Gastroesophageal sphincter (tissue), 4 donors: ENCODE results near the gene CNBP. TPM values are rescaled to one million over a fixed set of nuclear protein-coding genes. Genes with fewer than 3 reads are reported as not detected.
A peak's percentile ranks its signal among the peaks of the same experiment; 100 is the strongest.

Source experiments
- ATAC-seq: fragments of 150-250 bp; one replicate; pipeline ENCODE4 v1.9.1; 2016; ENCODE audit warnings: mild to moderate bottlenecking, moderate library complexity
- H3K27ac ChIP-seq, 4 donors: fragments of 200-600 bp; sonication (generic) in 3 of 4; 1 replicate in 3 of 4; 2 replicates in 1 of 4; pipeline ENCODE4 v1.5.1; 2016 to 2019
- H3K27me3 ChIP-seq: fragments of 200-600 bp; sonication (generic); one replicate; pipeline ENCODE4 v1.5.1; 2019
- H3K36me3 ChIP-seq, 2 donors: fragments of 200-600 bp; sonication (generic); one replicate each; pipeline ENCODE4 v1.5.1; 2019; ENCODE audit warnings: control low read depth in 1 of 2
- H3K4me1 ChIP-seq, 3 donors: fragments of 200-600 bp; sonication (generic); 1 replicate in 2 of 3; 2 replicates in 1 of 3; pipeline ENCODE4 v1.5.1; 2016 to 2019; ENCODE audit warnings: control low read depth in 2 of 3
- H3K4me3 ChIP-seq, 2 donors: fragments of 200-600 bp; sonication (generic); one replicate each; pipeline ENCODE4 v1.5.1; 2019; ENCODE audit warnings: mild to moderate bottlenecking in 1 of 2, moderate library complexity in 1 of 2
- H3K9me3 ChIP-seq, 3 donors: fragments of 200-600 bp; sonication (generic); one replicate each; pipeline ENCODE4 v1.5.1; 2017 to 2019; ENCODE audit warnings: control low read depth in 2 of 3
- EP300 ChIP-seq: sonication (generic); formaldehyde crosslinking; IDR thresholded peaks from one replicate; pipeline ENCODE4 v1.6.1; 2017; ENCODE audit warnings: antibody characterized with exemption, mild to moderate bottlenecking
- POLR2A ChIP-seq, 2 donors: fragments of 450-650 bp; IDR thresholded peaks; one replicate each; pipeline ENCODE4 v1.6.1; 2017; ENCODE audit warnings: antibody characterized with exemption in 2 of 2, mild to moderate bottlenecking in 2 of 2, moderate library complexity in 1 of 2
- POLR2AphosphoS5 ChIP-seq: sonication (generic); formaldehyde crosslinking; IDR thresholded peaks from one replicate; pipeline ENCODE4 v1.6.1; 2017; ENCODE audit warnings: antibody characterized with exemption
- WGBS, 2 donors: methylation state at CpG; one replicate each; pipeline ENCODE4 v1.1.5; 2018; ENCODE audit warnings: low coverage in 1 of 2; 5-methylcytosine and 5-hydroxymethylcytosine counted together
- total RNA-seq, 4 donors: library from RNA; depleted of rRNA; stranded (reverse); fragments of >200 nt; gene quantifications; one replicate each; pipeline ENCODE4 v1.1.0, GENCODE V29; 2016
- TF ChIP-seq, protein P1 (sequence below), 4 experiments: fragments of 200-600 bp in 2 of 4; fragments of 450-650 bp in 2 of 4; sonication (generic) in 1 of 4; IDR thresholded peaks; one replicate each; pipeline ENCODE4 v1.5.1; 2017 to 2019; ENCODE audit warnings: antibody characterized with exemption in 4 of 4, mild to moderate bottlenecking in 2 of 4, moderate library complexity in 2 of 4

Gene CNBP
- total RNA-seq, 4 donors from 2014 or later = 420 to 667 (median 590) TPM

DNA sequence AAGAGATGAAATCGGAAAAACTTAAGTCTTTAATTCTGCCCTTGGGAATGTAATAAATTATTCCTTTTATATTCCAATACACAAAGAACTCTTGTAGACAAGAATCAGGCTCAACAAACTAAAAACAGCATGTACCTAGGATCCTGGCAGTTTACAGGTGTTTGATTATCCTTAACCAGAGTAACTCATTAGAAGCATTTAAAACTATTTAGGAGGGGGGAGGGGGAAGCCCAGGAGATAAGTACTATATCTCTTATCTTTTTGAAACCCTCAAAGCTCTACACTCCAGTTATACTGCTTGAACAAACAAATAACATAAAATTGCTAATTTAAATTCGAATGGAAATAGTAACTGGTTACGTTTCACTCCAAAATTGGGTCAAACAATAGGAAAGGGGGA is 1.9 kb downstream of the CNBP start:
- Histone ChIP-seq H3K4me1 (peaks cover 8 to 80% (median 37%) of the 10 kb centered on the region in 3 donors), H3K4me3 (peak overlapping the region; percentile 90 to 96), H3K9me3 (no peaks in the 10 kb centered on the region), H3K36me3 (peaks cover 0 to 20% of the 10 kb centered on the region in 2 donors), H3K27ac (peak overlapping the region; percentile 98 to 100 (median 100)), H3K27me3 (no peaks in the 10 kb centered on the region)
- TF ChIP-seq, protein P1, sequence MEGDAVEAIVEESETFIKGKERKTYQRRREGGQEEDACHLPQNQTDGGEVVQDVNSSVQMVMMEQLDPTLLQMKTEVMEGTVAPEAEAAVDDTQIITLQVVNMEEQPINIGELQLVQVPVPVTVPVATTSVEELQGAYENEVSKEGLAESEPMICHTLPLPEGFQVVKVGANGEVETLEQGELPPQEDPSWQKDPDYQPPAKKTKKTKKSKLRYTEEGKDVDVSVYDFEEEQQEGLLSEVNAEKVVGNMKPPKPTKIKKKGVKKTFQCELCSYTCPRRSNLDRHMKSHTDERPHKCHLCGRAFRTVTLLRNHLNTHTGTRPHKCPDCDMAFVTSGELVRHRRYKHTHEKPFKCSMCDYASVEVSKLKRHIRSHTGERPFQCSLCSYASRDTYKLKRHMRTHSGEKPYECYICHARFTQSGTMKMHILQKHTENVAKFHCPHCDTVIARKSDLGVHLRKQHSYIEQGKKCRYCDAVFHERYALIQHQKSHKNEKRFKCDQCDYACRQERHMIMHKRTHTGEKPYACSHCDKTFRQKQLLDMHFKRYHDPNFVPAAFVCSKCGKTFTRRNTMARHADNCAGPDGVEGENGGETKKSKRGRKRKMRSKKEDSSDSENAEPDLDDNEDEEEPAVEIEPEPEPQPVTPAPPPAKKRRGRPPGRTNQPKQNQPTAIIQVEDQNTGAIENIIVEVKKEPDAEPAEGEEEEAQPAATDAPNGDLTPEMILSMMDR (IDR thresholded peaks at IDR 0.05) = no peak
- no peak for TF ChIP-seq POLR2AphosphoS5
- no peak for TF ChIP-seq EP300
- TF ChIP-seq POLR2A (IDR thresholded peaks at IDR 0.05) = no peak
- 4 to 12% methylated on average over 3 of the region's 3 CpGs for WGBS, 2 donors
- ATAC-seq = no peak

- Histone ChIP-seq H3K4me3 (peak overlapping the region in 1 of 2 donors; percentile 96), H3K27ac (peak overlapping the region; percentile 69 to 100 (median 98)), H3K27me3 (no peaks in the 10 kb centered on the region), H3K4me1 (peaks cover 15 to 83% (median 44%) of the 10 kb centered on the region in 3 donors), H3K9me3 (no peaks in the 10 kb centered on the region), H3K36me3 (peaks cover 0 to 29% of the 10 kb centered on the region in 2 donors)
- TF ChIP-seq, protein P1 (IDR thresholded peaks at IDR 0.05) = no peak
- no peak for TF ChIP-seq EP300
- TF ChIP-seq POLR2A (IDR thresholded peaks at IDR 0.05) = no peak
- TF ChIP-seq POLR2AphosphoS5 = no peak
- 30% methylated on average over 1 of the region's 1 CpG for WGBS, 2 donors
- no peak for ATAC-seq
These were observed 3.2 kb downstream of the CNBP start for GRCh38 chr3:129180461-129180860.

DNA sequence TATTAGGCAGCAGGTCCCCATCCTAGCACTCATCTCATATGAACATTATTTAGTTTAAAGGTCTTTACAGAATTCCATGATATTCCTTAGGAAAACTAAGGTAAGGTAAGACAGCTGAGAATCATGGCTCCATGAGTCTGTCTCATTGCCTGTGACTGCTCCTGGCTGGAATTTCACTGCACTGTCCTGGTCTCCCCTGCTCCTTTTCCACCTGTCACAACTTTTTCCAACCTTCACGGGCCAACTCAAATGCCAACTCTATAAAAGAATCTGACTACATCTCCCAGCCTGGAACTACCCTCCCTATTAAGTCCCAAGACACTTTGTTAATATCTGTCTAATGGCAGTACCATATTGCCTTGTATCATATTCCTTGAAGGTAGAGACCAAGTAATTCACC is 7.6 kb downstream of the CNBP start:
- peaks cover 3 to 42% of the 10 kb centered on the region in 2 donors for H3K36me3 ChIP-seq
- peak overlapping the region in 1 of 4 donors; percentile 15 for H3K27ac ChIP-seq
- no peak for ATAC-seq
- 31 to 36% methylated on average over 1 of the region's 1 CpG for WGBS, 2 donors
- no peaks in the 10 kb centered on the region for H3K27me3 ChIP-seq
- no peak overlapping the region for H3K4me3 ChIP-seq
- H3K9me3 ChIP-seq = no peaks in the 10 kb centered on the region
- peaks cover 20 to 100% (median 68%) of the 10 kb centered on the region in 3 donors for H3K4me1 ChIP-seq
- TF ChIP-seq POLR2A (IDR thresholded peaks at IDR 0.05) (no peak), POLR2AphosphoS5 (no peak), EP300 (no peak)
- TF ChIP-seq, protein P1 (IDR thresholded peaks at IDR 0.05) = no peak

GRCh38 chr3:129173725-129174124 is 10.0 kb downstream of the CNBP start:
- TF ChIP-seq EP300 (no peak), POLR2A (IDR thresholded peaks at IDR 0.05) (no peak)
- TF ChIP-seq, protein P1 (IDR thresholded peaks at IDR 0.05) = no peak
- Histone ChIP-seq H3K4me1 (peaks cover 20 to 87% (median 49%) of the 10 kb centered on the region in 3 donors), H3K9me3 (no peaks in the 10 kb centered on the region), H3K36me3 (peaks cover 12 to 61% of the 10 kb centered on the region in 2 donors), H3K27me3 (no peaks in the 10 kb centered on the region), H3K4me3 (no peak overlapping the region), H3K27ac (peak overlapping the region in 2 of 4 donors; percentile 9 to 37)
- no peak for ATAC-seq
- WGBS, 2 donors = 26 to 27% methylated on average over 4 of the region's 4 CpGs

DNA sequence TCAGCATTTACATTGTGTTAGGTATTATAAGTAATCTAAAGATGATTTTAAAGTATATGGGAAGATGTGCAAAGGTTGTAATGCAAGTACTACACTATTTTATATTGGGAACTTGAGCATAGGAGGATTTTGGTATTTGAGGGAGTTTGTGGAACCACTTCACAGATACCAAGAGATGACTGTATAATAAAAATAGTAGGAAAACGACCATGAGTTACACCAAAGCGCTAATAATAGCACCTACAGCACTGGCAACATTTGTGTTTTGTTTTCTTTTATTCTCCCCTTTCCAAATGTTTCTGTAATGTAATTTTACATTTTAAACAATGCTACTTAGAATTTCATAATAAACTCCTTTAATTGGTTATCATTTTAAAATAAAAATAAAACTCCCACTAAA is 10.5 kb downstream of the CNBP start:
- 31 to 39% methylated on average over 2 of the region's 2 CpGs for WGBS, 2 donors
- no peak overlapping the region for H3K4me3 ChIP-seq
- ATAC-seq = no peak

More for the DNA sequence above, 10.5 kb downstream of the CNBP start:
- peaks cover 20 to 82% (median 44%) of the 10 kb centered on the region in 3 donors for H3K4me1 ChIP-seq
- peak overlapping the region in 1 of 4 donors; percentile 37 for H3K27ac ChIP-seq
- H3K36me3 ChIP-seq = peaks cover 12 to 61% of the 10 kb centered on the region in 2 donors
- H3K9me3 ChIP-seq = no peaks in the 10 kb centered on the region
- TF ChIP-seq POLR2A (IDR thresholded peaks at IDR 0.05) = no peak
- TF ChIP-seq, protein P1 (IDR thresholded peaks at IDR 0.05) = no peak
- TF ChIP-seq POLR2AphosphoS5 = no peak
- no peak for TF ChIP-seq EP300
- H3K27me3 ChIP-seq = no peaks in the 10 kb centered on the region
